Kidney (tissue), 14 donors: ENCODE measurements around the gene LPCAT2. TPM values are rescaled to one million over a fixed set of nuclear protein-coding genes. Genes with fewer than 3 reads are reported as not detected.

Experiments used
- DNase-seq, 5 donors: peaks; one replicate each; pipeline ENCODE4 v3.0.0-alpha.2; 2013 to 2020
- FAIRE-seq: peaks from 2 replicates; lab custom pipeline; 2012; peaks lifted over from hg19 to GRCh38; lab: Jason Lieb, UNC
- H3K27ac ChIP-seq, 2 donors: one replicate each; pipeline ENCODE4 v1.7.0; 2013; ENCODE audit warnings: low read depth in 2 of 2, low read length in 2 of 2, inconsistent platforms in 1 of 2
- H3K27me3 ChIP-seq: one replicate; pipeline ENCODE4 v1.7.1; 2013; ENCODE audit warnings: low read length, inconsistent platforms; ENCODE audit not compliant: control insufficient read depth, insufficient read depth
- H3K36me3 ChIP-seq, 3 donors: one replicate each; pipeline versions ENCODE4 v1.7.0 to v1.7.1; 2013; ENCODE audit warnings: low read length in 3 of 3, control low read depth in 1 of 3, inconsistent platforms in 1 of 3; ENCODE audit not compliant: insufficient read depth in 3 of 3, control insufficient read depth in 2 of 3
- H3K4me1 ChIP-seq, 3 donors: one replicate each; pipeline versions ENCODE4 v1.7.0 to v1.7.1; 2013; ENCODE audit warnings: low read length in 3 of 3, inconsistent platforms in 1 of 3, low read depth in 1 of 3; ENCODE audit not compliant: control insufficient read depth in 2 of 3, insufficient read depth in 2 of 3
- H3K4me3 ChIP-seq, 3 donors: one replicate each; pipeline versions ENCODE4 v1.7.0 to v1.8.1; 2013; ENCODE audit warnings: low read length in 3 of 3, control low read depth in 1 of 3, inconsistent platforms in 1 of 3
- H3K9ac ChIP-seq, 3 donors: one replicate each; pipeline versions ENCODE4 v1.7.0 to v1.7.1; 2013; ENCODE audit warnings: low read length in 3 of 3, control low read depth in 1 of 3, inconsistent platforms in 1 of 3
- H3K9me3 ChIP-seq, 3 donors: one replicate each; pipeline versions ENCODE4 v1.7.0 to v1.7.1; 2013; ENCODE audit warnings: low read length in 3 of 3, control low read depth in 1 of 3, inconsistent platforms in 1 of 3; ENCODE audit not compliant: control insufficient read depth in 2 of 3, insufficient read depth in 1 of 3
- intact Hi-C: fragments of 100-400 bp; cut with DNase I; formaldehyde crosslinking; loops from one replicate; pipeline ENCODE4 v1.11.1; 2022
- polyA plus RNA-seq: library from polyadenylated mRNA; stranded (reverse); fragments of 350-450 nt; fragmentation: Illumina TruSeq; extraction: RNeasy Lipid Tissue Mini Kit (QIAGEN cat#74804); gene quantifications from one replicate; pipeline ENCODE4 v1.2.3, GENCODE V29; 2014; ENCODE audit warnings: low read depth, low replicate concordance; ENCODE audit not compliant: insufficient read depth
- total RNA-seq: library from RNA; stranded (reverse); fragmentation: NEBNext Ultra II Directional; extraction: Animal tissue kit (Norgen Biotek cat#: 25700); gene quantifications from one replicate; pipeline ENCODE4 v1.2.1, GENCODE V29; 2021
- TF ChIP-seq, protein P1 (sequence below): IDR thresholded peaks from 3 replicates; pipeline ENCODE4 v1.5.1; 2012; ENCODE audit warnings: mild to moderate bottlenecking, moderate library complexity, borderline replicate concordance; ENCODE audit not compliant: insufficient read depth; ENCODE audit errors: extremely low read depth
- donor health status: control.
- donor health status: control.
- donor health status: control.
- donor health status: control.
- donor health status: control.
- donor health status: DM: yes; HTN: yes; CAD: no.
- donor health status: Normal renal cell carcinoma (clear cell type).

Gene LPCAT2
- total and polyA plus RNA-seq, 2 donors from 2014 or later: 7.7 to 20.6 TPM

DNA sequence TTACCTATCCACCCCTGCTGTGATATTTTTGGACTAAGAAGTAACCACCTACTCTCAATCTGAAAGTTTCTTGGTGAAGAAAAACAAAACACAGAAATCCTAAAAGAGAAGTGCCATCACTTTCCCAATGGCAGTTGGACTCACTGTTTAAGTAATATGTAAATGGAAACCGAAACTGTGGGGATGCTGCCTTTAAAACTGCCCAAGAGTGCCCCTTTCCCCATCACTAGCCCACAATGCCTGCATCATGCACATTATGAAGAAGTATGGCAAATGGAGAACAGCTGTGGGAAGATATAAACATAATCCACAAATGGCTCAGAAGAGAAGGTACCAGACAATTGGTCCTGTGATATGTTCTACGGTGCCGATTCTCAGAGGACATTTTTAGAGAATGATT, 113.4 kb downstream of the LPCAT2 start:
- intact Hi-C loops: no loop called here
- no peak for FAIRE-seq
- TF ChIP-seq, protein P1, sequence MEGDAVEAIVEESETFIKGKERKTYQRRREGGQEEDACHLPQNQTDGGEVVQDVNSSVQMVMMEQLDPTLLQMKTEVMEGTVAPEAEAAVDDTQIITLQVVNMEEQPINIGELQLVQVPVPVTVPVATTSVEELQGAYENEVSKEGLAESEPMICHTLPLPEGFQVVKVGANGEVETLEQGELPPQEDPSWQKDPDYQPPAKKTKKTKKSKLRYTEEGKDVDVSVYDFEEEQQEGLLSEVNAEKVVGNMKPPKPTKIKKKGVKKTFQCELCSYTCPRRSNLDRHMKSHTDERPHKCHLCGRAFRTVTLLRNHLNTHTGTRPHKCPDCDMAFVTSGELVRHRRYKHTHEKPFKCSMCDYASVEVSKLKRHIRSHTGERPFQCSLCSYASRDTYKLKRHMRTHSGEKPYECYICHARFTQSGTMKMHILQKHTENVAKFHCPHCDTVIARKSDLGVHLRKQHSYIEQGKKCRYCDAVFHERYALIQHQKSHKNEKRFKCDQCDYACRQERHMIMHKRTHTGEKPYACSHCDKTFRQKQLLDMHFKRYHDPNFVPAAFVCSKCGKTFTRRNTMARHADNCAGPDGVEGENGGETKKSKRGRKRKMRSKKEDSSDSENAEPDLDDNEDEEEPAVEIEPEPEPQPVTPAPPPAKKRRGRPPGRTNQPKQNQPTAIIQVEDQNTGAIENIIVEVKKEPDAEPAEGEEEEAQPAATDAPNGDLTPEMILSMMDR: no peak

DNA sequence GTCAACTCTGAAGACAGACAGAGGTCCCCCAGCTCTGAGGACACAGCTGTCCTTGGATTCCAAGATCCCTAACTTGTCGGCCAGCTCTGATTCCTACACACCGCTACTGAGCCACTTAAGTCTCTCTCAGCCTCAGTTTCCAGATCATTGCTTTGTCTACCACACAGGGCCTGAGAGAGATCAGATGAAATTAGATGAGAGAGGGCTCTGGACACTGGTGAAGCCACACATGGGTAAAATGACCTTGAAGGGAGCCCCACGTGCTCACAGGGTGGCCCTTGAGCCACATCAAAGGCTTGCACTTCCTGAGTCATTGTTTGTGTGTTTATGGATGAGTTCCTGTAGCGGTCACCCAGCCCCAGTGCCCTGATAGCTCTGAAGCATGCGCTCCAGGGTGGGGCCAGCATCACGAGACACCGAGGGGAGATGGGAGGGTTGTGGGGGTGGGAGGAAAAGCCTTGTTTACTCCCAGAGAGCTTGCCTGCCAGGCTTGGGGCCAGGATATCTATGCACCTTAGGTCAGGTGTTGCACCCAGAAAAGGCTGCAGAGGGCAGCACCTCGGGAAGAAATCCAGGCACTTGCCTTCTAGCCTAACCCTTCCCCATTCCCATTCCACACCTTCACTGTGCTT, 114.2 kb downstream of the LPCAT2 start:
- Histone ChIP-seq H3K9me3 (no peaks in the 10 kb centered on the region), H3K4me1 (no peaks in the 10 kb centered on the region), H3K36me3 (no peaks in the 10 kb centered on the region), H3K4me3 (no peak overlapping the region), H3K27me3 (no peaks in the 10 kb centered on the region), H3K9ac (no peak overlapping the region), H3K27ac (no peak overlapping the region)
- no peak for FAIRE-seq
- intact Hi-C loops: no loop called here
- TF ChIP-seq, protein P1: peak; percentile 12
- peak in 3 of 5 donors; percentile 25 to 49 (median 29) for DNase-seq

More for the DNA sequence above, 113.4 kb downstream of the LPCAT2 start:
- no peak for DNase-seq
- Histone ChIP-seq H3K27me3 (no peaks in the 10 kb centered on the region), H3K36me3 (no peaks in the 10 kb centered on the region), H3K9me3 (no peaks in the 10 kb centered on the region), H3K4me1 (no peaks in the 10 kb centered on the region), H3K4me3 (no peak overlapping the region), H3K9ac (no peak overlapping the region), H3K27ac (no peak overlapping the region)

DNA sequence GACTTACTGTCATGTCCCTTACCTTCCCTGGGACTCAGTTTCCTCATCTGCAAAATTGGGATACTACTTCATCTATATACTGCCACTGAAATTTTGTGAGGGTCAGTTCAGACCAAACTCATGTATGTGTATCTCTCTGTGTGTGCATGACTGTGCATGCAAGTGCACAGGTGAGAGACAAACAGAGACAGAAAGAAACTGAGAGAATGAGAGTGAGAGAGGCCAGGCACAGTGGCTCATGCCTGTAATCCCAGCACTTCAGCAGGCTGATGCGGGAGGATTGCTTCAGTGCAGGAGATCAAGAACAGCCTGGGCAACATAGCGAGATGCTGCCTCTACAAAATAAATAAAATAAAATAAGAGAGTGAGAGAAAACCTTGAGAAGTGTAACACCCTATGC, 114.8 kb downstream of the LPCAT2 start:
- Histone ChIP-seq H3K27ac (no peak overlapping the region), H3K9ac (no peak overlapping the region), H3K9me3 (no peaks in the 10 kb centered on the region), H3K4me3 (no peak overlapping the region), H3K4me1 (no peaks in the 10 kb centered on the region), H3K27me3 (no peaks in the 10 kb centered on the region), H3K36me3 (no peaks in the 10 kb centered on the region)
- FAIRE-seq: no peak
- TF ChIP-seq, protein P1: no peak
- no peak for DNase-seq
- intact Hi-C loops: no loop called here

DNA sequence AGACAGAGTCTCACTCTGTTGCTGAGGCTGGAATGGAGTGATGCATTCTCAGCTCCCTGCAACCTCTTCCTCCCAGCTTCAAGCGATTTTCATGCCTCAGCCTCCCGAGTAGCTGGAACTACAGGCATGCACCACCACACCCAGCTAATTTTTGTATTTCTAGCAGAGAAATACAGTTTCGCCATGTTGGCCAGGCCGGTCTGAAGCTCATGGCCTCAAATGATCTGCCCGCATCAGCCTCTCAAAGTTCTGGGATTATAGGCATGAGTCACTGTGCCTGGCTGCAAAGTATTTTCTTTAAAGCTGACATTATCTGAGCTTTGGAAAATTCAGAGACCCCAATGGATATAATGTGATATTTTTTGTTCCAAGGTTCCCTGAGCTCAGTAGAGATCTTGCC, 115.8 kb downstream of the LPCAT2 start:
- Histone ChIP-seq H3K27ac (no peak overlapping the region), H3K9me3 (no peaks in the 10 kb centered on the region), H3K4me3 (no peak overlapping the region), H3K4me1 (no peaks in the 10 kb centered on the region), H3K9ac (no peak overlapping the region), H3K27me3 (no peaks in the 10 kb centered on the region), H3K36me3 (no peaks in the 10 kb centered on the region)
- intact Hi-C loops: no loop called here
- FAIRE-seq (no peak), DNase-seq (no peak)
- TF ChIP-seq, protein P1: no peak
